GM12865 (cell line): ENCODE measurements around the gene STARD13.

Experiments used
- DNase-seq: peaks from one replicate; pipeline ENCODE4 v3.0.0; 2010; ENCODE audit warnings: low read depth
- H3K4me3 ChIP-seq: 2 replicates; pipeline ENCODE4 v1.5.1; 2011; ENCODE audit warnings: mild to moderate bottlenecking, low read depth, low read length, control low read depth
- CTCF ChIP-seq: IDR thresholded peaks from 2 replicates; pipeline ENCODE4 v1.5.1; 2011; ENCODE audit warnings: low read length, control low read depth, low read depth, inconsistent platforms; ENCODE audit not compliant: insufficient read depth; ENCODE audit errors: missing control alignments

The STARD13 gene

GRCh38 chr13:33213024-33213768, 72.4 kb downstream of the STARD13 start:
- no peak for DNase-seq
- H3K4me3 ChIP-seq: no peak overlapping the region
- no peak for TF ChIP-seq CTCF

- DNase-seq: peak; percentile 42
- H3K4me3 ChIP-seq: no peak overlapping the region
- TF ChIP-seq CTCF: no peak
These were observed 73.2 kb downstream of the STARD13 start for GRCh38 chr13:33212396-33212795.

- TF ChIP-seq CTCF: no peak
- no peak overlapping the region for H3K4me3 ChIP-seq
- DNase-seq: no peak
These were observed 75.5 kb downstream of the STARD13 start for GRCh38 chr13:33210090-33210489.

- no peak overlapping the region for H3K4me3 ChIP-seq
- no peak for TF ChIP-seq CTCF
- DNase-seq: no peak
These were observed 77.0 kb downstream of the STARD13 start for GRCh38 chr13:33208290-33209220.

GRCh38 chr13:33207615-33207961, 78.0 kb downstream of the STARD13 start:
- no peak overlapping the region for H3K4me3 ChIP-seq
- no peak for TF ChIP-seq CTCF
- DNase-seq: peak; percentile 47

GRCh38 chr13:33206945-33207614, 78.5 kb downstream of the STARD13 start:
- no peak for TF ChIP-seq CTCF
- no peak overlapping the region for H3K4me3 ChIP-seq
- DNase-seq: no peak
